H9 (cell line): ENCODE results near the gene SLC6A7. TPM values are rescaled to one million over a fixed set of nuclear protein-coding genes. Genes with fewer than 3 reads are reported as not detected.

ENCODE experiments used
- DNase-seq: peaks from one replicate; pipeline ENCODE4 v3.0.0-alpha.2; 2017
- H2AFZ ChIP-seq: one replicate; pipeline ENCODE4 v1.6.1; 2013; ENCODE audit warnings: mild to moderate bottlenecking, low read length, control low read depth, moderate library complexity
- H2AK5ac ChIP-seq: 2 replicates; pipeline ENCODE4 v1.6.1; 2013; ENCODE audit warnings: low read length, control low read depth, mixed read lengths; ENCODE audit not compliant: insufficient read length
- H2BK120ac ChIP-seq: one replicate; pipeline ENCODE4 v1.6.1; 2013; ENCODE audit warnings: low read depth, mild to moderate bottlenecking, low read length, control low read depth, inconsistent platforms; ENCODE audit not compliant: poor library complexity, severe bottlenecking
- H2BK12ac ChIP-seq: 2 replicates; pipeline ENCODE4 v1.6.1; 2013; ENCODE audit warnings: low read length, control low read depth, mixed read lengths, low read depth; ENCODE audit not compliant: insufficient read length
- H2BK15ac ChIP-seq: 2 replicates; pipeline ENCODE4 v1.6.1; 2013; ENCODE audit warnings: low read depth, low read length, control low read depth
- H2BK20ac ChIP-seq: one replicate; pipeline ENCODE4 v1.6.1; 2013; ENCODE audit warnings: low read depth, mild to moderate bottlenecking, low read length, control low read depth, inconsistent platforms; ENCODE audit not compliant: poor library complexity, severe bottlenecking
- H2BK5ac ChIP-seq: 2 replicates; pipeline ENCODE4 v1.6.1; 2013; ENCODE audit warnings: low read length, control low read depth, mixed read lengths; ENCODE audit not compliant: insufficient read length
- H3K14ac ChIP-seq: 2 replicates; pipeline ENCODE4 v1.6.1; 2013; ENCODE audit warnings: low read length, control low read depth; ENCODE audit not compliant: insufficient read depth
- H3K18ac ChIP-seq: 2 replicates; pipeline ENCODE4 v1.6.1; 2013; ENCODE audit warnings: low read depth, mild to moderate bottlenecking, mixed read lengths, low read length, control low read depth; ENCODE audit not compliant: insufficient read length
- H3K23ac ChIP-seq: 2 replicates; pipeline ENCODE4 v1.6.1; 2013; ENCODE audit warnings: low read length, control low read depth, mixed read lengths, low read depth; ENCODE audit not compliant: insufficient read length
- H3K23me2 ChIP-seq: 2 replicates; pipeline ENCODE4 v1.6.1; 2013; ENCODE audit warnings: low read depth, mild to moderate bottlenecking, mixed read lengths, low read length, control low read depth; ENCODE audit not compliant: insufficient read length, poor library complexity, severe bottlenecking
- H3K27ac ChIP-seq: 2 replicates; pipeline ENCODE4 v1.5.1; 2013; ENCODE audit warnings: low read length, control low read depth, mixed read lengths, low read depth; ENCODE audit not compliant: insufficient read length
- H3K27me3 ChIP-seq: 2 replicates; pipeline ENCODE4 v1.6.1; 2013; ENCODE audit warnings: low read length, control low read depth, inconsistent platforms; ENCODE audit not compliant: insufficient read depth
- H3K4ac ChIP-seq: 2 replicates; pipeline ENCODE4 v1.6.1; 2013; ENCODE audit warnings: low read depth, mild to moderate bottlenecking, control low read depth, inconsistent platforms, low read length, moderate library complexity
- H3K4me1 ChIP-seq: 2 replicates; pipeline ENCODE4 v1.6.1; 2013; ENCODE audit warnings: low read length, control low read depth, inconsistent platforms; ENCODE audit not compliant: insufficient read depth
- H3K4me2 ChIP-seq: 2 replicates; pipeline ENCODE4 v1.6.1; 2013; ENCODE audit warnings: low read length, control low read depth, mixed read lengths; ENCODE audit not compliant: insufficient read length, insufficient read depth
- H3K56ac ChIP-seq: 2 replicates; pipeline ENCODE4 v1.6.1; 2013; ENCODE audit warnings: low read depth, mild to moderate bottlenecking, mixed read lengths, low read length, control low read depth; ENCODE audit not compliant: insufficient read length
- H3K79me1 ChIP-seq: 2 replicates; pipeline ENCODE4 v1.6.1; 2013; ENCODE audit warnings: low read depth, mild to moderate bottlenecking, moderate library complexity, low read length, control low read depth, inconsistent platforms; ENCODE audit not compliant: insufficient read depth, poor library complexity, severe bottlenecking
- H3K79me2 ChIP-seq: 2 replicates; pipeline ENCODE4 v1.6.1; 2013; ENCODE audit warnings: low read length, control low read depth, inconsistent platforms; ENCODE audit not compliant: insufficient read depth
- H3K9ac ChIP-seq: 2 replicates; pipeline ENCODE4 v1.6.1; 2013; ENCODE audit warnings: low read length, control low read depth, mixed read lengths; ENCODE audit not compliant: insufficient read length; ENCODE audit errors: extremely low read depth
- H3K9me3 ChIP-seq: one replicate; pipeline ENCODE4 v1.6.1; 2013; ENCODE audit warnings: low read depth, low read length, inconsistent platforms; ENCODE audit not compliant: control insufficient read depth
- H3T11ph ChIP-seq: one replicate; pipeline ENCODE4 v1.6.1; 2013; ENCODE audit warnings: mild to moderate bottlenecking, low read length, control low read depth, inconsistent platforms
- H4K20me1 ChIP-seq: one replicate; pipeline ENCODE4 v1.6.1; 2013; ENCODE audit not compliant: control insufficient read depth, insufficient read length, insufficient read depth
- H4K5ac ChIP-seq: 2 replicates; pipeline ENCODE4 v1.6.1; 2013; ENCODE audit warnings: low read depth, mild to moderate bottlenecking, mixed read lengths, low read length, control low read depth; ENCODE audit not compliant: insufficient read length
- H4K8ac ChIP-seq: replicated peaks from 2 replicates; pipeline ENCODE4 v1.6.1; 2013; ENCODE audit warnings: low read length, control low read depth, mixed read lengths, low read depth; ENCODE audit not compliant: insufficient read length
- H4K91ac ChIP-seq: 2 replicates; pipeline ENCODE4 v1.6.1; 2013; ENCODE audit warnings: low read depth, mild to moderate bottlenecking, moderate library complexity, mixed read lengths, low read length, control low read depth; ENCODE audit not compliant: insufficient read length
- H3K27ac Mint-ChIP-seq, 3 experiments: 2 replicates in 2 of 3; 3 replicates in 1 of 3; pipeline ENCODE4 v1.8.0; 2020 to 2021; ENCODE audit warnings: mixed read lengths in 3 of 3, mild to moderate bottlenecking in 1 of 3, moderate library complexity in 1 of 3
- H3K27me3 Mint-ChIP-seq: 2 replicates; pipeline ENCODE4 v1.8.0; 2021; ENCODE audit warnings: low read depth, mild to moderate bottlenecking, moderate library complexity, mixed read lengths
- H3K36me3 Mint-ChIP-seq, 3 experiments: 2 replicates in 2 of 3; 3 replicates in 1 of 3; pipeline ENCODE4 v1.8.0; 2020 to 2021; ENCODE audit warnings: low read depth in 3 of 3, mixed read lengths in 3 of 3; ENCODE audit not compliant: insufficient read depth in 1 of 3
- H3K4me1 Mint-ChIP-seq, 2 experiments: 2 replicates each; pipeline ENCODE4 v1.8.0; 2020; ENCODE audit warnings: mixed read lengths in 2 of 2
- H3K4me3 Mint-ChIP-seq, 2 experiments: 2 replicates in 1 of 2; 3 replicates in 1 of 2; pipeline ENCODE4 v1.8.0; 2020 to 2021; ENCODE audit warnings: mild to moderate bottlenecking in 2 of 2, mixed read lengths in 2 of 2, moderate library complexity in 1 of 2
- H3K9me3 Mint-ChIP-seq, 2 experiments: 2 replicates in 1 of 2; 3 replicates in 1 of 2; pipeline ENCODE4 v1.8.0; 2020; ENCODE audit warnings: mild to moderate bottlenecking in 2 of 2, mixed read lengths in 2 of 2, moderate library complexity in 1 of 2
- CTCF ChIP-seq: fragments of 200-600 bp; sonication (generic); conservative IDR thresholded peaks from 3 replicates; pipeline ENCODE4 v1.8.0; 2021; ENCODE audit warnings: antibody characterized with exemption, mild to moderate bottlenecking
- WGBS: extraction: QIAGEN DNeasy Blood & Tissue Kit; methylation state at CpG from one replicate; pipeline ENCODE4 v1.1.7; 2013; ENCODE audit warnings: missing lambda C conversion rate, low lambda C conversion rate, mixed read lengths; ENCODE audit not compliant: insufficient read length; ENCODE audit errors: extremely low coverage; 5-methylcytosine and 5-hydroxymethylcytosine counted together
- total RNA-seq: library from RNA; stranded (reverse); gene quantifications from 2 replicates; pipeline ENCODE4 v1.2.1, GENCODE V29; 2021

The SLC6A7 gene
- total RNA-seq, 1 experiment from 2014 or later: not detected

- no peak for DNase-seq
- Histone ChIP-seq H3T11ph (no peak overlapping the region), H4K5ac (no peak overlapping the region), H2AFZ (no peak overlapping the region), H4K8ac (no peak overlapping the region), H3K18ac (no peak overlapping the region), H3K14ac (no peak overlapping the region), H2BK5ac (no peak overlapping the region), H3K23ac (no peak overlapping the region), H3K9me3 (no peaks in the 10 kb centered on the region), H2BK15ac (no peak overlapping the region), H3K4me2 (no peak overlapping the region), H3K56ac (no peak overlapping the region), H3K27ac (no peak overlapping the region), H3K79me2 (no peaks in the 10 kb centered on the region), H2AK5ac (no peak overlapping the region), H4K91ac (no peak overlapping the region), H2BK120ac (no peak overlapping the region), H4K20me1 (no peaks in the 10 kb centered on the region), H2BK20ac (no peak overlapping the region), H2BK12ac (no peak overlapping the region), H3K9ac (no peak overlapping the region), H3K4me1 (no peaks in the 10 kb centered on the region; the same call in 1 of the 2 replicates), H3K27me3 (no peaks in the 10 kb centered on the region), H3K79me1 (no peaks in the 10 kb centered on the region), H3K4ac (no peak overlapping the region), H3K23me2 (no peaks in the 10 kb centered on the region)
- H3K4me3 Mint-ChIP-seq: no peak overlapping the region
- no peak overlapping the region for H3K27ac Mint-ChIP-seq
- no peaks in the 10 kb centered on the region for H3K9me3 Mint-ChIP-seq
- no peaks in the 10 kb centered on the region; a peak in 1 of 7 replicates for H3K36me3 Mint-ChIP-seq
- WGBS: no CpG with 5 or more reads among the region's 5 CpGs
- peaks cover 3 to 13% of the 10 kb centered on the region in 2 experiments; a peak in 3 of 4 replicates for H3K4me1 Mint-ChIP-seq
- peaks cover 10% of the 10 kb centered on the region for H3K27me3 Mint-ChIP-seq
- TF ChIP-seq CTCF: no peak
Observed at GRCh38 chr5:150246429-150246828, 56.6 kb downstream of the SLC6A7 start.
